Gastroesophageal sphincter (tissue), 3 donors: ENCODE results near the gene SGTA.
A peak's percentile ranks its signal among the peaks of the same experiment; 100 is the strongest.

Experiments used
- EP300 ChIP-seq: sonication (generic); formaldehyde crosslinking; IDR thresholded peaks from one replicate; pipeline ENCODE4 v1.6.1; 2017; ENCODE audit warnings: antibody characterized with exemption, mild to moderate bottlenecking
- POLR2A ChIP-seq, 2 donors: fragments of 450-650 bp; IDR thresholded peaks; one replicate each; pipeline ENCODE4 v1.6.1; 2017; ENCODE audit warnings: antibody characterized with exemption in 2 of 2, mild to moderate bottlenecking in 2 of 2, moderate library complexity in 1 of 2
- POLR2AphosphoS5 ChIP-seq: sonication (generic); formaldehyde crosslinking; IDR thresholded peaks from one replicate; pipeline ENCODE4 v1.6.1; 2017; ENCODE audit warnings: antibody characterized with exemption
- TF ChIP-seq, protein P1 (sequence below), 4 experiments: fragments of 200-600 bp in 2 of 4; fragments of 450-650 bp in 2 of 4; sonication (generic) in 1 of 4; IDR thresholded peaks; one replicate each; pipeline ENCODE4 v1.5.1; 2017 to 2019; ENCODE audit warnings: antibody characterized with exemption in 4 of 4, mild to moderate bottlenecking in 2 of 4, moderate library complexity in 2 of 4

DNA sequence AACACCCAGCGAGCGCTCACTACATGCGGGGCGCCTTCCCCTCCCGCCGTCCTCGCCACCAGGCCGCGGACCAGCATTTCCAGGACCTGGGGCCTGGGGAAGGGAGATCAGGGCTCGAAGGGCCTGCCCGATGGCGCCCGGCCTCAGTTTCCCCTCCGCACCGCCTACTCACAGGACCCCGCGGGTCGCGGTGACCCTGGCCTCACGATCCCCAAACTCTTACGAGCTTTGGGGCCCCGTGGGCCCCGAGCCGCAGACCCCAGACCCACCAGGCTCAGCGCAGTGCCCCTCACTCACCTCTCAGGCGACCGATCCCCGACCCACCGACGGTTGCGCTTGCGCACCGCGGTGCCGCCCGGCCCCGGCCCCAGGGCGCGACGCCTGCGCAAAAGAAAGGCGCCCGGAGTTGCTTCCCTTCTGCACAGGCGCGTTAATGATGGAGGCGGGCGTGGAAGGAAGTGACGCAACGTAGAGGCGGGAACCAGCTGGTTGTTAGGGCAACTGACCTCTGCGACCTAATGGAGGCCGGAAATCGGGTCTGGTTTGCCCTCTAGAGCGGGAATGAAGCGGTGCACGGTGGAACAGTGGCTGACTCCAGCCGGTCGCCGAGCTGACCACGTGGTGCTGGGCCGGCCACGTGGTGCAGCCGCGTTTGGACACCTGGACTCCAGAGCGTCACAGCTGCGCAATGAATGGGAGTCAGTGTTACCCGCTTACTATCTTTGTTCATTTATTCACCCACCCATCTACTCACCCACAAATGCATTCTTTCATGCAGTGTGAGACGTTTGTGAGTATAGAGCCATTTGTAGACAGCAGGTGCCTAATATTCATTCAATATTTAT lies at the start of gene SGTA:
- TF ChIP-seq, protein P1, sequence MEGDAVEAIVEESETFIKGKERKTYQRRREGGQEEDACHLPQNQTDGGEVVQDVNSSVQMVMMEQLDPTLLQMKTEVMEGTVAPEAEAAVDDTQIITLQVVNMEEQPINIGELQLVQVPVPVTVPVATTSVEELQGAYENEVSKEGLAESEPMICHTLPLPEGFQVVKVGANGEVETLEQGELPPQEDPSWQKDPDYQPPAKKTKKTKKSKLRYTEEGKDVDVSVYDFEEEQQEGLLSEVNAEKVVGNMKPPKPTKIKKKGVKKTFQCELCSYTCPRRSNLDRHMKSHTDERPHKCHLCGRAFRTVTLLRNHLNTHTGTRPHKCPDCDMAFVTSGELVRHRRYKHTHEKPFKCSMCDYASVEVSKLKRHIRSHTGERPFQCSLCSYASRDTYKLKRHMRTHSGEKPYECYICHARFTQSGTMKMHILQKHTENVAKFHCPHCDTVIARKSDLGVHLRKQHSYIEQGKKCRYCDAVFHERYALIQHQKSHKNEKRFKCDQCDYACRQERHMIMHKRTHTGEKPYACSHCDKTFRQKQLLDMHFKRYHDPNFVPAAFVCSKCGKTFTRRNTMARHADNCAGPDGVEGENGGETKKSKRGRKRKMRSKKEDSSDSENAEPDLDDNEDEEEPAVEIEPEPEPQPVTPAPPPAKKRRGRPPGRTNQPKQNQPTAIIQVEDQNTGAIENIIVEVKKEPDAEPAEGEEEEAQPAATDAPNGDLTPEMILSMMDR (IDR thresholded peaks at IDR 0.05): peak in 3 of 4 experiments; percentile 52 to 63 (median 62)
- TF ChIP-seq POLR2A (IDR thresholded peaks at IDR 0.05): peak; percentile 75 to 80
- no peak for TF ChIP-seq EP300
- peak; percentile 80 for TF ChIP-seq POLR2AphosphoS5
